Activated CD8-positive, alpha-beta memory T cell treated with anti-CD3 and anti-CD28 coated beads for 48 hours (primary cell): Measurements from ENCODE around the gene ZNF135.

Experiments used
- DNase-seq, 3 experiments: peaks; one replicate each; pipeline ENCODE4 v3.0.0-alpha.2; 2020; ENCODE audit warnings: low read depth in 2 of 3, low spot score in 2 of 3

The ZNF135 gene

GRCh38 chr19:58046856-58047255 is 12.2 kb upstream of the ZNF135 start:
- no peak for DNase-seq

GRCh38 chr19:58047672-58048071 is 11.4 kb upstream of the ZNF135 start:
- no peak for DNase-seq

GRCh38 chr19:58052256-58052655 is 6.8 kb upstream of the ZNF135 start:
- DNase-seq = no peak

GRCh38 chr19:58053480-58054156 is 5.5 kb upstream of the ZNF135 start:
- DNase-seq = no peak

GRCh38 chr19:58054901-58055874 is 3.9 kb upstream of the ZNF135 start:
- DNase-seq = no peak

GRCh38 chr19:58056261-58056660 is 2.8 kb upstream of the ZNF135 start:
- no peak for DNase-seq

- no peak for DNase-seq
Observed at GRCh38 chr19:58056861-58057260, 2.2 kb upstream of the ZNF135 start.

GRCh38 chr19:58058467-58058866 is 615 bp upstream of the ZNF135 start:
- no peak for DNase-seq

- DNase-seq = peak in 1 of 3 experiments; percentile 1
Observed at GRCh38 chr19:58059671-58060078, 593 bp downstream of the ZNF135 start.

- no peak for DNase-seq
Observed at GRCh38 chr19:58060231-58060630, 1.1 kb downstream of the ZNF135 start.

- DNase-seq = no peak
Observed at GRCh38 chr19:58063712-58064111, 4.6 kb downstream of the ZNF135 start.

- DNase-seq = no peak
Observed at GRCh38 chr19:58067240-58067912, 8.3 kb downstream of the ZNF135 start.

GRCh38 chr19:58079792-58080191 is 20.7 kb downstream of the ZNF135 start:
- DNase-seq = no peak

GRCh38 chr19:58083021-58083420 is 23.9 kb downstream of the ZNF135 start:
- DNase-seq = no peak

GRCh38 chr19:58084596-58085347 is 25.7 kb downstream of the ZNF135 start:
- no peak for DNase-seq

- DNase-seq = no peak
Observed at GRCh38 chr19:58085348-58085875, 26.3 kb downstream of the ZNF135 start.

GRCh38 chr19:58086825-58087710 is 28.0 kb downstream of the ZNF135 start:
- DNase-seq = no peak

- no peak for DNase-seq
Observed at GRCh38 chr19:58088521-58089052, 29.5 kb downstream of the ZNF135 start.

- DNase-seq = no peak
Observed at GRCh38 chr19:58089846-58090245, 30.8 kb downstream of the ZNF135 start.
